ENCODE data around the gene NFAT5. TPM values are rescaled to one million over a fixed set of nuclear protein-coding genes. Genes with fewer than 3 reads are reported as not detected.

NFAT5 gene
- total and polyA plus RNA-seq, 4 donors, result 5.2 to 111 (median 22.5) TPM

DNA sequence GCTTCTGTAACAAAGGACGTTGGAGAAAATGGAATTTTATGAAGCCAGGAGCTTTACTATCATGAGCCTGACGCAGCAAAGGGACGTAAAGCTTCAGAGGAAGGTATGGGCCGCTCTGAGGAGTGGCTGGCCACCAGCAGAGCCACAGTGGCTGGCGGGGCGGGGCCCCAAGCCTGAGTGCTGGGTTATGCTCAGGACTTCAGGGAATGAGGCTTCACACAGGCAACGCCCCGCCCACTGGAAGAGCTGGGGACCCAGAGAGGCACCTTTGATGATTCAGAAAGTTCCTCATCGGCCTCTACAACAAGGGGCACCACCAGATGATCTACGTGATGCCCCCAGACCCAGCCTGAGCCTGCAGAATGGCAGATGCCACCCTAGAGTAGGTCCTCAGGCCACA is 180.2 kb downstream of the NFAT5 start:
- H3K27ac ChIP-seq (ENCODE audit: low read depth in 1 of 2, low read length in 1 of 2), result no peak overlapping the region
- no peak overlapping the region for H3K4me3 ChIP-seq
- no peaks in the 10 kb centered on the region for H3K9me3 ChIP-seq (ENCODE audit: control insufficient read depth in 4 of 4, insufficient read depth in 3 of 4, low read length in 3 of 4)
- H3K27me3 ChIP-seq (ENCODE audit: control insufficient read depth in 3 of 3, insufficient read depth in 3 of 3, low read length in 2 of 3), result no peaks in the 10 kb centered on the region
- TF ChIP-seq, protein P1, sequence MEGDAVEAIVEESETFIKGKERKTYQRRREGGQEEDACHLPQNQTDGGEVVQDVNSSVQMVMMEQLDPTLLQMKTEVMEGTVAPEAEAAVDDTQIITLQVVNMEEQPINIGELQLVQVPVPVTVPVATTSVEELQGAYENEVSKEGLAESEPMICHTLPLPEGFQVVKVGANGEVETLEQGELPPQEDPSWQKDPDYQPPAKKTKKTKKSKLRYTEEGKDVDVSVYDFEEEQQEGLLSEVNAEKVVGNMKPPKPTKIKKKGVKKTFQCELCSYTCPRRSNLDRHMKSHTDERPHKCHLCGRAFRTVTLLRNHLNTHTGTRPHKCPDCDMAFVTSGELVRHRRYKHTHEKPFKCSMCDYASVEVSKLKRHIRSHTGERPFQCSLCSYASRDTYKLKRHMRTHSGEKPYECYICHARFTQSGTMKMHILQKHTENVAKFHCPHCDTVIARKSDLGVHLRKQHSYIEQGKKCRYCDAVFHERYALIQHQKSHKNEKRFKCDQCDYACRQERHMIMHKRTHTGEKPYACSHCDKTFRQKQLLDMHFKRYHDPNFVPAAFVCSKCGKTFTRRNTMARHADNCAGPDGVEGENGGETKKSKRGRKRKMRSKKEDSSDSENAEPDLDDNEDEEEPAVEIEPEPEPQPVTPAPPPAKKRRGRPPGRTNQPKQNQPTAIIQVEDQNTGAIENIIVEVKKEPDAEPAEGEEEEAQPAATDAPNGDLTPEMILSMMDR (IDR thresholded peaks at IDR 0.05; ENCODE audit: control extremely low read depth, extremely low read depth), result no peak
- DNase-seq, result no peak
- 83 to 94% methylated on average over 10 of the region's 10 CpGs for WGBS, 2 donors
- H3K36me3 ChIP-seq (ENCODE audit: control insufficient read depth in 4 of 4, insufficient read depth in 4 of 4, low read length in 4 of 4), result peaks cover 36 to 60% (median 51%) of the 10 kb centered on the region in 4 donors
- no peak overlapping the region for H3K9ac ChIP-seq (ENCODE audit: insufficient read depth in 1 of 2, low read length in 2 of 2)
- ATAC-seq (ENCODE audit: insufficient read depth, low FRiP score), result no peak
- no peaks in the 10 kb centered on the region for H3K4me1 ChIP-seq (ENCODE audit: control insufficient read depth in 5 of 5, insufficient read depth in 5 of 5, low read length in 5 of 5)

DNA sequence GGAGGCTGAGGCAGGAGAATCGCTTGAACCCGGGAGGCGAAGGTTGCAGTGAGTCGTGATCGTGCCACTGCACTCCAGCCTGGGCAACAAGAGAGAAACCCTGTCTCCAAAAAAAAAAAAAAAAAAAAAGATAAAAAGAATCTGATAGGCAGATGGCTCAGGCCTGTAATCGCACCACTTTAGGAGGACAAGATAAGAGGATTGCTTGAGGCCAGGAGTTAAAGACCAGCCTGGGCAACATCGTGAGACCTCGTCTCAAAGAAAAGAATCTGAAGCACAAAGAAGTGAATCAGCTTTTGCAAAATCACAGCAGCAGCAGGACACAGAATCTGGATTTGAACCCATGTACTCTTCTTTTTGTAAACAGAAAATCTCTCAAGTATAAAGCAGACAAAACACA is 181.3 kb downstream of the NFAT5 start:
- Histone ChIP-seq H3K4me1 (ENCODE audit: control insufficient read depth in 5 of 5, insufficient read depth in 5 of 5, low read length in 5 of 5) (no peaks in the 10 kb centered on the region), H3K4me3 (no peak overlapping the region), H3K9me3 (ENCODE audit: control insufficient read depth in 4 of 4, insufficient read depth in 3 of 4, low read length in 3 of 4) (no peaks in the 10 kb centered on the region), H3K9ac (ENCODE audit: insufficient read depth in 1 of 2, low read length in 2 of 2) (no peak overlapping the region), H3K27me3 (ENCODE audit: control insufficient read depth in 3 of 3, insufficient read depth in 3 of 3, low read length in 2 of 3) (no peaks in the 10 kb centered on the region), H3K36me3 (ENCODE audit: control insufficient read depth in 4 of 4, insufficient read depth in 4 of 4, low read length in 4 of 4) (peaks cover 30 to 54% (median 46%) of the 10 kb centered on the region in 4 donors), H3K27ac (ENCODE audit: low read depth in 1 of 2, low read length in 1 of 2) (no peak overlapping the region)
- ATAC-seq (ENCODE audit: insufficient read depth, low FRiP score) (no peak), DNase-seq (no peak)
- WGBS, 2 donors, result 95 to 96% methylated on average over 8 of the region's 8 CpGs
- TF ChIP-seq, protein P1 (IDR thresholded peaks at IDR 0.05; ENCODE audit: control extremely low read depth, extremely low read depth), result no peak

DNA sequence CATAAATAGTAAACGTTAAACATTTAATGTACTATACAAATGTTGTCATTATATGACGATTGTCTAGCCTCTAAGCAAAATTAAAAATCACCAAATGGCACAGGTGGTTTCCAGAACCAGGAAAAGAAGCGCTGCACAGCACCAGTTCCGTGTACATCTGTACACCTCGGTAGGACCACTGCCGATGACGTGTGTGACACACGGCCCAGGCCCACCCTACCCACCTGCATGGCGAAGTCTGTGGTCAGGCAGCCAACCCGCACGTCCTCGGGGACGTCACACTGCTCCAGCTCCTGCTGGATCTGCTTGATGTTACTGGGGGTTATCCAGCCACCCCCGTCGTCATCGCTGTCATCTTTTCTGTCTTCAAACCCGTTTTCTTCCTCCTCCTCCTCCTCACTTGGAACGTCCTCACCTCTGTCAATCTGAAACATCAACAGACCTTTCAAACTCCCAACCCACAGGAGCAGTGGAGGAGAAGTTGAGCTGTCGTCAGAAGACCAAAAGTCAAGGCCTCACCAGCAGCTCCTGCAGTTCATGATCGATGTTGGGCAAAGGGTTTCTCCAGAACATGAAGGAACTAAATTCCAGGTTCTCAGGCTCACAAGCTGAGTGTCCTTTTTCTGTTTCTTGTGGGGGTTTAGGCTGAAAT is 183.1 kb downstream of the NFAT5 start:
- H3K9me3 ChIP-seq (ENCODE audit: control insufficient read depth in 4 of 4, insufficient read depth in 3 of 4, low read length in 3 of 4), result no peaks in the 10 kb centered on the region
- H3K27ac ChIP-seq (ENCODE audit: low read depth in 1 of 2, low read length in 1 of 2), result no peak overlapping the region
- WGBS, 2 donors, result 89 to 90% methylated on average over 20 of the region's 20 CpGs
- H3K36me3 ChIP-seq (ENCODE audit: control insufficient read depth in 4 of 4, insufficient read depth in 4 of 4, low read length in 4 of 4), result peaks cover 20 to 47% (median 38%) of the 10 kb centered on the region in 4 donors
- no peak overlapping the region for H3K4me3 ChIP-seq
- no peak for ATAC-seq (ENCODE audit: insufficient read depth, low FRiP score)
- no peak for DNase-seq
- H3K9ac ChIP-seq (ENCODE audit: insufficient read depth in 1 of 2, low read length in 2 of 2), result no peak overlapping the region
- H3K27me3 ChIP-seq (ENCODE audit: control insufficient read depth in 3 of 3, insufficient read depth in 3 of 3, low read length in 2 of 3), result no peaks in the 10 kb centered on the region
- TF ChIP-seq, protein P1 (IDR thresholded peaks at IDR 0.05; ENCODE audit: control extremely low read depth, extremely low read depth), result no peak
- peaks cover 0 to 6% (median 4%) of the 10 kb centered on the region in 5 donors for H3K4me1 ChIP-seq (ENCODE audit: control insufficient read depth in 5 of 5, insufficient read depth in 5 of 5, low read length in 5 of 5)

DNA sequence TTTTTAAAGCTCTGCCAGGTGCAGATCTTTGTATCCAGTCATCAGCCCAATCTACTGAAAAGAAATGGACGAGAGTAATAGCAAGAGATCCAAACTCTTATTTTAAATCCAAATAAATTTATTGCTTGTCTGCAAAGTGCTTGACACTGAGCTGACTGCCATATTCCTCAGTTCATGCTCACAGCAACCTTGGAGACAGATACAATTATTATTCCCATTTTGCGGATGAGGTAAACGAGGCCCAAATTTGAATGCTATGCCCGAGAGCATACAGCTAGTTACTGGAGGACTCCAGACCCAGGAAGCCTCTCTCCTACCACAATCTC is 188.3 kb downstream of the NFAT5 start:
- TF ChIP-seq, protein P1 (IDR thresholded peaks at IDR 0.05; ENCODE audit: control extremely low read depth, extremely low read depth), result no peak
- WGBS, 2 donors, result 16 to 19% methylated on average over 4 of the region's 4 CpGs
- peaks cover 3 to 15% (median 5%) of the 10 kb centered on the region in 4 donors for H3K36me3 ChIP-seq (ENCODE audit: control insufficient read depth in 4 of 4, insufficient read depth in 4 of 4, low read length in 4 of 4)
- peak overlapping the region; percentile 92 for H3K4me3 ChIP-seq
- H3K4me1 ChIP-seq (ENCODE audit: control insufficient read depth in 5 of 5, insufficient read depth in 5 of 5, low read length in 5 of 5), result peaks cover 0 to 11% (median 4%) of the 10 kb centered on the region in 5 donors
- peak overlapping the region in 1 of 2 donors; percentile 83 for H3K27ac ChIP-seq (ENCODE audit: low read depth in 1 of 2, low read length in 1 of 2)
- DNase-seq (no peak), ATAC-seq (ENCODE audit: insufficient read depth, low FRiP score) (no peak)
- peak overlapping the region; percentile 63 to 83 for H3K9ac ChIP-seq (ENCODE audit: insufficient read depth in 1 of 2, low read length in 2 of 2)
- H3K27me3 ChIP-seq (ENCODE audit: control insufficient read depth in 3 of 3, insufficient read depth in 3 of 3, low read length in 2 of 3), result no peaks in the 10 kb centered on the region
- peaks cover 0 to 4% (median 0%) of the 10 kb centered on the region in 4 donors for H3K9me3 ChIP-seq (ENCODE audit: control insufficient read depth in 4 of 4, insufficient read depth in 3 of 4, low read length in 3 of 4)

Data from lung (tissue), 12 donors.